Inflammatory macrophage treated with lipopolysaccharide for 1 hour (primary cell): ENCODE results near the gene DAGLB.
A peak's percentile ranks its signal among the peaks of the same experiment; 100 is the strongest.
"Not testable (repeated sequence)": the region's sequence is repeated elsewhere in the genome, so short reads cannot be mapped to it uniquely, and the experiment has no call there.

Experiments used
- DNase-seq, 2 donors: peaks; one replicate each; pipeline ENCODE4 v3.0.0-alpha.2; 2020 to 2022

Gene DAGLB

GRCh38 chr7:6447581-6448199 lies at the start of gene DAGLB:
TSS of gene DAGLB (minus strand) at chr7:6447954. CDS start at chr7:6447842, 112 bp downstream.
- peak; percentile 91 to 98 for DNase-seq

- DNase-seq: no peak
These were observed 49.8 kb upstream of the DAGLB start for GRCh38 chr7:6497637-6497905.

- no peak for DNase-seq
These were observed 49.3 kb upstream of the DAGLB start for GRCh38 chr7:6496842-6497636.

GRCh38 chr7:6495597-6496262 lies 48.0 kb upstream of the DAGLB start:
- DNase-seq: no peak

GRCh38 chr7:6494365-6494764 lies 46.6 kb upstream of the DAGLB start:
- no peak for DNase-seq

GRCh38 chr7:6491194-6491593 lies 43.4 kb upstream of the DAGLB start:
- no peak for DNase-seq

GRCh38 chr7:6489612-6490011 lies 41.9 kb upstream of the DAGLB start:
- DNase-seq: no peak

- no peak for DNase-seq
These were observed 39.4 kb upstream of the DAGLB start for GRCh38 chr7:6487184-6487545.

- DNase-seq: no peak
These were observed 38.9 kb upstream of the DAGLB start for GRCh38 chr7:6486438-6487183.

GRCh38 chr7:6482743-6483119 lies 35.0 kb upstream of the DAGLB start:
- no peak for DNase-seq

GRCh38 chr7:6482307-6482706 lies 34.6 kb upstream of the DAGLB start:
- DNase-seq: no peak

GRCh38 chr7:6481445-6481844 lies 33.7 kb upstream of the DAGLB start:
- DNase-seq: no peak

GRCh38 chr7:6480323-6480660 lies 32.5 kb upstream of the DAGLB start:
- no peak for DNase-seq

- no peak for DNase-seq
These were observed 31.3 kb upstream of the DAGLB start for GRCh38 chr7:6479067-6479466.

GRCh38 chr7:6478186-6478585 lies 30.4 kb upstream of the DAGLB start:
- DNase-seq: no peak

GRCh38 chr7:6477318-6477660 lies 29.5 kb upstream of the DAGLB start:
- DNase-seq: no peak

- DNase-seq: peak in 1 of 2 donors; percentile 7
These were observed 29.0 kb upstream of the DAGLB start for GRCh38 chr7:6476596-6477317.

GRCh38 chr7:6475433-6476186 lies 27.9 kb upstream of the DAGLB start:
- DNase-seq: no peak

GRCh38 chr7:6465862-6466261 lies 18.1 kb upstream of the DAGLB start:
- DNase-seq: no peak

- DNase-seq: not testable (repeated sequence)
These were observed 15.9 kb upstream of the DAGLB start for GRCh38 chr7:6463609-6464008.

- DNase-seq: no peak
These were observed 14.3 kb upstream of the DAGLB start for GRCh38 chr7:6461946-6462550.

- DNase-seq: no peak
These were observed 13.3 kb upstream of the DAGLB start for GRCh38 chr7:6460990-6461584.
